K562 (cell line): ENCODE measurements around the gene PRM2.

Source experiments
- ARID1B ChIP-seq: fragments of 450-650 bp; IDR thresholded peaks from 2 replicates; pipeline ENCODE4 v1.6.1; 2016; ENCODE audit warnings: antibody characterized with exemption, mild to moderate bottlenecking, inconsistent platforms
- CSDE1 ChIP-seq, 2 experiments: fragments of 450-650 bp; IDR thresholded peaks; 2 replicates each; pipeline ENCODE4 v1.6.1; 2016; ENCODE audit warnings: mild to moderate bottlenecking in 1 of 2
- GABPB1 ChIP-seq: sonication (generic); formaldehyde crosslinking; IDR thresholded peaks from 2 replicates; pipeline ENCODE4 v1.8.0; 2022; ENCODE audit warnings: mild to moderate bottlenecking, missing genetic modification reagents
- JUN ChIP-seq, 2 experiments: sonication (generic) in 1 of 2; formaldehyde crosslinking in 1 of 2; IDR thresholded peaks; 2 replicates each; pipeline versions ENCODE4 v1.6.1 to v1.8.0; 2012 to 2022; ENCODE audit warnings: borderline replicate concordance in 2 of 2, mild to moderate bottlenecking in 2 of 2, improper control_type of control experiment in 1 of 2, low read depth in 1 of 2, low read length in 1 of 2, missing genetic modification reagents in 1 of 2
- MAX ChIP-seq: sonication (generic); formaldehyde crosslinking; IDR thresholded peaks from 2 replicates; pipeline ENCODE4 v1.9.0; 2022; ENCODE audit warnings: mild to moderate bottlenecking, missing genetic modification reagents
- MLX ChIP-seq, 2 experiments: fragments of 450-650 bp in 1 of 2; sonication (generic) in 1 of 2; formaldehyde crosslinking; conservative IDR thresholded peaks; 2 replicates each; pipeline versions ENCODE4 v1.4.0 to v1.8.1; 2020 to 2022; ENCODE audit warnings: mild to moderate bottlenecking in 1 of 2, missing genetic modification reagents in 1 of 2
- THRB ChIP-seq: fragments of 450-650 bp; formaldehyde crosslinking; conservative IDR thresholded peaks from 2 replicates; pipeline ENCODE4 v1.4.0; 2022; ENCODE audit warnings: mild to moderate bottlenecking, missing genetic modification characterization
- ZBTB26 ChIP-seq: fragments of 450-650 bp; formaldehyde crosslinking; IDR thresholded peaks from 2 replicates; pipeline ENCODE4 v1.4.0; 2022; ENCODE audit warnings: missing genetic modification characterization

GRCh38 chr16:11319529-11320146 lies 43.4 kb upstream of the PRM2 start:
- no peak for TF ChIP-seq MAX (CRISPR knock-in tag)
- TF ChIP-seq JUN (IDR thresholded peaks at IDR 0.05; ENCODE audit: borderline replicate concordance, low read depth, low read length) = no peak
- TF ChIP-seq JUN (CRISPR knock-in tag; IDR thresholded peaks at IDR 0.05; ENCODE audit: borderline replicate concordance) = no peak
- no peak for TF ChIP-seq CSDE1 (IDR thresholded peaks at IDR 0.05)
- no peak for TF ChIP-seq ARID1B
- no peak for TF ChIP-seq THRB (CRISPR knock-in tag)
- no peak for TF ChIP-seq ZBTB26 (CRISPR knock-in tag)
- TF ChIP-seq GABPB1 (CRISPR knock-in tag) = no peak
- TF ChIP-seq MLX (CRISPR knock-in tag; conservative IDR thresholded peaks at IDR 0.05) = no peak
